H1 (cell line): Measurements from ENCODE around the gene ADGRA3. TPM values are rescaled to one million over a fixed set of nuclear protein-coding genes. Genes with fewer than 3 reads are reported as not detected.

Source experiments
- CTCF ChIA-PET: fragments of 300-600 bp; sonication (Branson Sonifier 250); formaldehyde crosslinking; loops from one replicate; lab custom pipeline; 2021; ENCODE audit not compliant: partially characterized antibody; lab: Charles Lee
- POLR2A ChIA-PET: fragments of 300-600 bp; sonication (Branson Sonifier 250); formaldehyde crosslinking; loops from one replicate; lab custom pipeline; 2021; ENCODE audit warnings: inconsistent platforms; ENCODE audit not compliant: partially characterized antibody; lab: Charles Lee
- DNase-seq, 2 experiments: peaks; one replicate each; pipeline versions ENCODE4 v3.0.0 to v3.0.0-alpha.2; 2010 to 2022; ENCODE audit warnings: low spot score in 2 of 2, low read depth in 1 of 2, mixed read lengths in 1 of 2
- FAIRE-seq: peaks from 2 replicates; lab custom pipeline; 2011; peaks lifted over from hg19 to GRCh38; lab: Jason Lieb, UNC
- H2AFZ ChIP-seq: 2 replicates; pipeline ENCODE4 v1.8.1; 2012; ENCODE audit warnings: low read length, inconsistent platforms
- H2AK5ac ChIP-seq: 2 replicates; pipeline ENCODE4 v1.6.1; 2013; ENCODE audit warnings: low read depth, low read length
- H2BK120ac ChIP-seq: replicated peaks from 2 replicates; pipeline ENCODE3; 2013; ENCODE audit warnings: low read depth, low read length, inconsistent platforms
- H2BK12ac ChIP-seq: 2 replicates; pipeline ENCODE4 v1.6.1; 2013; ENCODE audit warnings: low read depth, low read length
- H2BK15ac ChIP-seq: 2 replicates; pipeline ENCODE4 v1.6.1; 2013; ENCODE audit warnings: low read length
- H2BK20ac ChIP-seq: 2 replicates; pipeline ENCODE4 v1.6.1; 2013; ENCODE audit warnings: low read length
- H2BK5ac ChIP-seq: 2 replicates; pipeline ENCODE4 v1.6.1; 2013; ENCODE audit warnings: low read depth, low read length
- H3K14ac ChIP-seq: 2 replicates; pipeline ENCODE4 v1.6.1; 2013; ENCODE audit warnings: inconsistent platforms; ENCODE audit not compliant: insufficient read length
- H3K18ac ChIP-seq: 2 replicates; pipeline ENCODE4 v1.6.1; 2013; ENCODE audit warnings: low read length; ENCODE audit errors: extremely low read depth
- H3K23ac ChIP-seq: 2 replicates; pipeline ENCODE4 v1.6.1; 2013; ENCODE audit warnings: inconsistent platforms; ENCODE audit not compliant: insufficient read length
- H3K23me2 ChIP-seq: 2 replicates; pipeline ENCODE4 v1.6.1; 2013; ENCODE audit warnings: low read depth, low read length
- H3K27ac ChIP-seq: 2 replicates; pipeline ENCODE4 v1.6.1; 2011; ENCODE audit warnings: low read depth, low read length, inconsistent platforms
- H3K27me3 ChIP-seq, 4 experiments: replicated peaks in 1 of 4; 1 replicate in 1 of 4; 2 replicates in 3 of 4; pipeline versions ENCODE4 v1.6.1 to v1.8.1; 2011 to 2013; ENCODE audit warnings: low read length in 3 of 4, mild to moderate bottlenecking in 3 of 4, inconsistent platforms in 2 of 4, mixed read lengths in 2 of 4, moderate library complexity in 1 of 4; ENCODE audit not compliant: control insufficient read depth in 3 of 4, insufficient read depth in 3 of 4; ENCODE audit errors: extremely low read depth in 1 of 4
- H3K36me3 ChIP-seq, 4 experiments: 2 replicates each; pipeline versions ENCODE4 v1.6.1 to v1.8.1; 2011 to 2013; ENCODE audit warnings: mild to moderate bottlenecking in 4 of 4, low read length in 3 of 4, moderate library complexity in 2 of 4, control low read depth in 1 of 4, inconsistent platforms in 1 of 4; ENCODE audit not compliant: insufficient read depth in 4 of 4, control insufficient read depth in 2 of 4
- H3K4ac ChIP-seq: replicated peaks from 2 replicates; pipeline ENCODE3; 2013; ENCODE audit warnings: low read length, low read depth, mixed read lengths, inconsistent platforms; ENCODE audit not compliant: insufficient read length
- H3K4me1 ChIP-seq, 4 experiments: replicated peaks in 1 of 4; 1 replicate in 1 of 4; 2 replicates in 3 of 4; pipeline versions ENCODE4 v1.6.1 to v1.8.1; 2011 to 2013; ENCODE audit warnings: low read length in 3 of 4, inconsistent platforms in 2 of 4, mixed read lengths in 1 of 4; ENCODE audit not compliant: insufficient read depth in 4 of 4, control insufficient read depth in 3 of 4
- H3K4me2 ChIP-seq, 2 experiments: 2 replicates each; pipeline versions ENCODE4 v1.6.1 to v1.8.1; 2011 to 2013; ENCODE audit warnings: low read depth in 2 of 2, low read length in 2 of 2, control low read depth in 1 of 2, inconsistent platforms in 1 of 2, mild to moderate bottlenecking in 1 of 2; ENCODE audit not compliant: insufficient read depth in 1 of 2
- H3K4me3 ChIP-seq, 4 experiments: fragments of 200-600, 300-600 bp in 1 of 4; sonication (generic), shearing (Covaris generic), sonication (Bioruptor Twin) in 1 of 4; 2 replicates each; pipeline versions ENCODE4 v1.5.1 to v1.8.1; 2011 to 2016; ENCODE audit warnings: low read length in 4 of 4, low read depth in 3 of 4, control low read depth in 2 of 4, inconsistent platforms in 2 of 4, mild to moderate bottlenecking in 2 of 4, mixed read lengths in 1 of 4, moderate library complexity in 1 of 4; ENCODE audit not compliant: insufficient read depth in 2 of 4; ENCODE audit errors: extremely low read depth in 1 of 4
- H3K56ac ChIP-seq: replicated peaks from 2 replicates; pipeline ENCODE3; 2013; ENCODE audit warnings: low read depth, mild to moderate bottlenecking, mixed read lengths, low read length, inconsistent platforms; ENCODE audit not compliant: insufficient read length
- H3K79me1 ChIP-seq: 2 replicates; pipeline ENCODE4 v1.6.1; 2013; ENCODE audit warnings: low read depth, low read length, control low read depth
- H3K79me2 ChIP-seq, 2 experiments: 2 replicates each; pipeline versions ENCODE4 v1.6.1 to v1.8.1; 2012 to 2013; ENCODE audit warnings: low read length in 2 of 2, mild to moderate bottlenecking in 2 of 2, inconsistent platforms in 1 of 2; ENCODE audit not compliant: insufficient read depth in 2 of 2, control insufficient read depth in 1 of 2
- H3K9ac ChIP-seq, 4 experiments: replicated peaks in 1 of 4; 1 replicate in 1 of 4; 2 replicates in 3 of 4; pipeline versions ENCODE4 v1.6.1 to v1.8.1; 2011 to 2013; ENCODE audit warnings: low read depth in 3 of 4, low read length in 3 of 4, control low read depth in 2 of 4, mild to moderate bottlenecking in 2 of 4, moderate library complexity in 2 of 4, inconsistent platforms in 1 of 4; ENCODE audit errors: extremely low read depth in 1 of 4
- H3K9me3 ChIP-seq, 2 experiments: 2 replicates each; pipeline versions ENCODE4 v1.6.1 to v1.8.1; 2012 to 2013; ENCODE audit warnings: mild to moderate bottlenecking in 2 of 2, moderate library complexity in 2 of 2, control low read depth in 1 of 2, inconsistent platforms in 1 of 2, low read depth in 1 of 2, low read length in 1 of 2, mixed read lengths in 1 of 2; ENCODE audit not compliant: insufficient read depth in 2 of 2
- H4K20me1 ChIP-seq, 2 experiments: replicated peaks in 1 of 2; 2 replicates each; pipeline versions ENCODE3 to v1.8.1; 2011 to 2013; ENCODE audit warnings: inconsistent platforms in 2 of 2, low read length in 2 of 2, mild to moderate bottlenecking in 1 of 2; ENCODE audit not compliant: insufficient read depth in 2 of 2, control insufficient read depth in 1 of 2
- H4K5ac ChIP-seq: 2 replicates; pipeline ENCODE4 v1.6.1; 2013; ENCODE audit warnings: low read length, low read depth, mixed read lengths, inconsistent platforms; ENCODE audit not compliant: insufficient read length
- H4K8ac ChIP-seq: 2 replicates; pipeline ENCODE4 v1.8.0; 2013; ENCODE audit warnings: mild to moderate bottlenecking, moderate library complexity, low read length, inconsistent platforms; ENCODE audit not compliant: insufficient read depth; ENCODE audit errors: extremely low read depth
- H4K91ac ChIP-seq: replicated peaks from 2 replicates; pipeline ENCODE3; 2013; ENCODE audit warnings: low read length, mixed read lengths, inconsistent platforms; ENCODE audit not compliant: insufficient read length
- FOSL1 ChIP-seq: IDR thresholded peaks from 2 replicates; pipeline ENCODE4 v1.6.1; 2011; ENCODE audit warnings: mild to moderate bottlenecking, low read depth, low read length, moderate library complexity; ENCODE audit not compliant: insufficient read depth
- RBBP5 ChIP-seq: IDR thresholded peaks from 2 replicates; pipeline ENCODE4 v1.7.1; 2012; ENCODE audit warnings: low read depth, mild to moderate bottlenecking, inconsistent platforms, low read length, moderate library complexity, borderline replicate concordance
- SP4 ChIP-seq: IDR thresholded peaks from 2 replicates; pipeline ENCODE4 v1.6.1; 2012; ENCODE audit warnings: low read length, inconsistent platforms
- TEAD4 ChIP-seq: IDR thresholded peaks from 2 replicates; pipeline ENCODE4 v1.6.1; 2012; ENCODE audit warnings: low read depth, low read length, inconsistent platforms, mixed read lengths
- WGBS, 2 experiments: shearing (Covaris generic) in 1 of 2; methylation state at CpG; one replicate each; pipeline versions ENCODE4 v1.1.6 to v1.1.7; 2013 to 2015; ENCODE audit warnings: low lambda C conversion rate in 2 of 2, mixed read lengths in 2 of 2, inconsistent platforms in 1 of 2, low coverage in 1 of 2, missing lambda C conversion rate in 1 of 2; ENCODE audit not compliant: insufficient replicate concordance in 2 of 2, insufficient coverage in 1 of 2, insufficient read length in 1 of 2; ENCODE audit errors: extremely low coverage in 1 of 2, missing lambda C conversion rate in 1 of 2; 5-methylcytosine and 5-hydroxymethylcytosine counted together
- polyA plus RNA-seq, 7 experiments: library from polyadenylated mRNA; depleted of rRNA in 3 of 7; stranded (reverse) in 5 of 7; unstranded in 2 of 7; fragments of >200 nt in 5 of 7; fragments of 200-250 nt in 2 of 7; gene quantifications; 1 replicate in 5 of 7; 2 replicates in 1 of 7; 4 replicates in 1 of 7; pipeline versions ENCODE4 v1.2.1 to v1.2.3, GENCODE V29; 2011 to 2013; ENCODE audit warnings: missing spikeins in 2 of 7, mixed read lengths in 2 of 7
- total RNA-seq: library from RNA; stranded (reverse); fragmentation: NEBNext Ultra II Directional; extraction: Animal tissue kit (Norgen Biotek cat#: 25700); gene quantifications from 2 replicates; pipeline ENCODE4 v1.2.1, GENCODE V29; 2021

ADGRA3 gene
- total and polyA plus RNA-seq, 2 of the 8 experiments (the other 6 are each of a cell fraction or from before 2014, with no cell fraction given) = 31.5 to 63.0 TPM

DNA sequence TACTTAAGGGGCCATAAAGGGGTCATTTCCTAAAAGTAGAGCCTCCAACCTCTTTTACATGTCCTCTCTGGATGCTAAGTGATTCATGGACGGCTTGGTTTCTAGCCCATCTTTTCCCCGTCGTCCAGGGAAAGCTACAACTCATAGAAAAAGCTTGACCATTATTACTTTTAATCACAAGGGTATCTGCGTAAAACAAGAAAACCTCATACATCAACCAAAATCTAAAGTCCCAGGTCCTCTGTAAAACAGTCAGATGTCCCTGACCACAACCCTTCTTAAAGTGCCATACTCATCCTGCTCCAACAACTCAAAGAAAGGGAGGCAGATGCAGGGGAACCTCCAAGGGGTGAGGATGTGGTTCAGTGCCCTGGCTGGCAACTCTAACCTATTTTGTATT lies 29.6 kb downstream of the ADGRA3 start:
- POLR2A ChIA-PET = interaction anchor here (1.2 kb wide), 1 partner anchor 20 kb away, joined by 3 read pairs; no protein-coding TSS in a partner anchor
- Histone ChIP-seq H3K79me1 (peaks cover 4% of the 10 kb centered on the region; the same call in 1 of the 2 replicates), H2AK5ac (no peak overlapping the region), H3K79me2 (peaks cover 7 to 100% of the 10 kb centered on the region in 2 experiments), H3K23ac (no peak overlapping the region), H3K18ac (no peak overlapping the region), H3K14ac (no peak overlapping the region), H3K4ac (no peak overlapping the region), H3K9me3 (no peaks in the 10 kb centered on the region), H3K9ac (no peak overlapping the region), H4K20me1 (peaks cover 8 to 11% of the 10 kb centered on the region in 2 experiments), H3K36me3 (no peaks in the 10 kb centered on the region), H4K5ac (no peak overlapping the region), H3K23me2 (no peaks in the 10 kb centered on the region), H2BK120ac (no peak overlapping the region), H3K27ac (no peak overlapping the region), H2BK5ac (no peak overlapping the region), H3K4me1 (peaks cover 0 to 11% (median 4%) of the 10 kb centered on the region in 4 experiments; a peak in 2 of 7 replicates), H3K4me2 (no peak overlapping the region), H3K27me3 (no peaks in the 10 kb centered on the region), H2BK15ac (no peak overlapping the region), H3K4me3 (no peak overlapping the region), H3K56ac (no peak overlapping the region), H4K91ac (no peak overlapping the region), H2BK12ac (no peak overlapping the region), H2AFZ (no peak overlapping the region), H2BK20ac (no peak overlapping the region), H4K8ac (no peak overlapping the region)
- DNase-seq (no peak), FAIRE-seq (no peak)
- CTCF ChIA-PET = interaction anchor here (2.0 kb wide), 1 partner anchor 23 kb away, joined by 8 read pairs; no protein-coding TSS in a partner anchor
- WGBS, 2 experiments = 90% methylated on average over 4 of the region's 4 CpGs; no CpG with 5 or more reads in 1 of the 2 experiments
- TF ChIP-seq TEAD4 (no peak), RBBP5 (no peak), SP4 (no peak), FOSL1 (no peak)
